ENCODE results near the gene MAN2B2. TPM values are rescaled to one million over a fixed set of nuclear protein-coding genes. Genes with fewer than 3 reads are reported as not detected.
A peak's percentile ranks its signal among the peaks of the same experiment; 100 is the strongest.

Gene MAN2B2
- total and polyA plus RNA-seq, 2 of the 4 experiments (the other 2 are of a cell fraction): 13.4 to 34.1 TPM

DNA sequence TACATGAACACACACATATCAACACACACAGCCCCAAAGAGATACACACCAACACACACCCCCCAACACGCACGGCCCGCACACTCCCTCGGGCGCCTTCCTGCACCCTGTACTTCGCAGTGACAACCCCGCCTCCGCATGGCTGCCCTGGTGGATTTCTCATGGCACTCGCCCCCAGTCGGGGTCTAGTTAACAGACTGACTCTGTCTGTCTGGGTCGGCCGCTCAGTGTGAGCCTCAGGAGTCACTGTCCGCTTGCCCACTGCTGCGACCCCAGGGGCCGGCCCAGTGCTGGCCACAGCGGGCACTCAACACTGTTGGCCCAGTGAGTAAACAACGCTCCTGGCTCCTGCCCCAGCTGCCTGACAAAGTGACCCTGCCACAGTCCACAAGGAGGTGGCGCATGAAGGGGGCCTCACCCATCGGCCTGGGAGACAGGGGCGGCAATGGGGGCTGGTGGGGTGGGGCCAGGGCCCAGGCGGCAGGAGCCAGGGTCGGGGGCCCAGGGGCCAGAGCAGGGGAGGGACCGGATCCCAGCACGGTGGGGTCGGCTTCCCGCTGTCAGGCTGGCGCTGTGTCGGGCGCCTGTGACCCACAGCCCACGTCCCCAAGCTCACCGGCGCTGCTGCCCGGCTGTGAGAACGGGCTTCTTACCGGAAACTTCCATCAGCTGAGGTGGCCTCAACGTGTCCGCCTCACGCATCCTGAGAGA lies 40.2 kb upstream of the MAN2B2 start:
- TF ChIP-seq, protein P1, sequence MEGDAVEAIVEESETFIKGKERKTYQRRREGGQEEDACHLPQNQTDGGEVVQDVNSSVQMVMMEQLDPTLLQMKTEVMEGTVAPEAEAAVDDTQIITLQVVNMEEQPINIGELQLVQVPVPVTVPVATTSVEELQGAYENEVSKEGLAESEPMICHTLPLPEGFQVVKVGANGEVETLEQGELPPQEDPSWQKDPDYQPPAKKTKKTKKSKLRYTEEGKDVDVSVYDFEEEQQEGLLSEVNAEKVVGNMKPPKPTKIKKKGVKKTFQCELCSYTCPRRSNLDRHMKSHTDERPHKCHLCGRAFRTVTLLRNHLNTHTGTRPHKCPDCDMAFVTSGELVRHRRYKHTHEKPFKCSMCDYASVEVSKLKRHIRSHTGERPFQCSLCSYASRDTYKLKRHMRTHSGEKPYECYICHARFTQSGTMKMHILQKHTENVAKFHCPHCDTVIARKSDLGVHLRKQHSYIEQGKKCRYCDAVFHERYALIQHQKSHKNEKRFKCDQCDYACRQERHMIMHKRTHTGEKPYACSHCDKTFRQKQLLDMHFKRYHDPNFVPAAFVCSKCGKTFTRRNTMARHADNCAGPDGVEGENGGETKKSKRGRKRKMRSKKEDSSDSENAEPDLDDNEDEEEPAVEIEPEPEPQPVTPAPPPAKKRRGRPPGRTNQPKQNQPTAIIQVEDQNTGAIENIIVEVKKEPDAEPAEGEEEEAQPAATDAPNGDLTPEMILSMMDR (conservative IDR thresholded peaks at IDR 0.05; ENCODE audit: low read depth, low read length): no peak
- TF ChIP-seq, protein P2, sequence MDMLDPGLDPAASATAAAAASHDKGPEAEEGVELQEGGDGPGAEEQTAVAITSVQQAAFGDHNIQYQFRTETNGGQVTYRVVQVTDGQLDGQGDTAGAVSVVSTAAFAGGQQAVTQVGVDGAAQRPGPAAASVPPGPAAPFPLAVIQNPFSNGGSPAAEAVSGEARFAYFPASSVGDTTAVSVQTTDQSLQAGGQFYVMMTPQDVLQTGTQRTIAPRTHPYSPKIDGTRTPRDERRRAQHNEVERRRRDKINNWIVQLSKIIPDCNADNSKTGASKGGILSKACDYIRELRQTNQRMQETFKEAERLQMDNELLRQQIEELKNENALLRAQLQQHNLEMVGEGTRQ (IDR thresholded peaks at IDR 0.05; ENCODE audit: low read depth, low read length): no peak
- no peak for TF ChIP-seq MAFK (IDR thresholded peaks at IDR 0.05; ENCODE audit: low read depth, low read length)
- no peak for TF ChIP-seq RAD21 (IDR thresholded peaks at IDR 0.05; ENCODE audit: low read length)
- no peak for TF ChIP-seq MXI1 (IDR thresholded peaks at IDR 0.05; ENCODE audit: borderline replicate concordance, low read depth, low read length)
- no peak for TF ChIP-seq MAZ (IDR thresholded peaks at IDR 0.05; ENCODE audit: borderline replicate concordance, low read depth, low read length)
- no peak for TF ChIP-seq CHD1 (IDR thresholded peaks at IDR 0.05; ENCODE audit: low read depth, low read length)
- TF ChIP-seq BHLHE40 (IDR thresholded peaks at IDR 0.05; ENCODE audit: low read depth, low read length): no peak
- no peak for TF ChIP-seq FOS (IDR thresholded peaks at IDR 0.05; ENCODE audit: low read depth, low read length)
- TF ChIP-seq POLR2A (IDR thresholded peaks at IDR 0.05; ENCODE audit: low read depth, low read length): no peak
- TF ChIP-seq, protein P3, sequence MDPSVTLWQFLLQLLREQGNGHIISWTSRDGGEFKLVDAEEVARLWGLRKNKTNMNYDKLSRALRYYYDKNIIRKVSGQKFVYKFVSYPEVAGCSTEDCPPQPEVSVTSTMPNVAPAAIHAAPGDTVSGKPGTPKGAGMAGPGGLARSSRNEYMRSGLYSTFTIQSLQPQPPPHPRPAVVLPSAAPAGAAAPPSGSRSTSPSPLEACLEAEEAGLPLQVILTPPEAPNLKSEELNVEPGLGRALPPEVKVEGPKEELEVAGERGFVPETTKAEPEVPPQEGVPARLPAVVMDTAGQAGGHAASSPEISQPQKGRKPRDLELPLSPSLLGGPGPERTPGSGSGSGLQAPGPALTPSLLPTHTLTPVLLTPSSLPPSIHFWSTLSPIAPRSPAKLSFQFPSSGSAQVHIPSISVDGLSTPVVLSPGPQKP (IDR thresholded peaks at IDR 0.05; ENCODE audit: borderline replicate concordance, low read depth, low read length): no peak
- TF ChIP-seq NFE2L2 (IDR thresholded peaks at IDR 0.05; ENCODE audit: low read depth, low read length): no peak
- no peak for TF ChIP-seq RFX5 (IDR thresholded peaks at IDR 0.05; ENCODE audit: low read depth, low read length)
- no peak for TF ChIP-seq SMC3 (IDR thresholded peaks at IDR 0.05; ENCODE audit: low read depth, low read length)
- no peak for TF ChIP-seq CEBPB (IDR thresholded peaks at IDR 0.05; ENCODE audit: low read depth, low read length)
- TF ChIP-seq RCOR1 (IDR thresholded peaks at IDR 0.05; ENCODE audit: insufficient replicate concordance, low read length): no peak
- Histone ChIP-seq H3K79me1 (ENCODE audit: low read depth in 1 of 2, low read length in 2 of 2) (no peaks in the 10 kb centered on the region), H3K14ac (replicated peaks; ENCODE audit: low read depth, low read length) (no peak overlapping the region), H3K9ac (ENCODE audit: low read depth, low read length) (no peak overlapping the region), H2BK20ac (ENCODE audit: low read depth, low read length) (no peak overlapping the region), H2BK15ac (ENCODE audit: low read depth, low read length) (no peak overlapping the region), H3K9me3 (ENCODE audit: control insufficient read depth, insufficient read depth, low read length) (no peaks in the 10 kb centered on the region), H2BK120ac (ENCODE audit: low read depth, low read length) (no peak overlapping the region), H3K18ac (ENCODE audit: low read depth, low read length) (no peak overlapping the region), H3K56ac (ENCODE audit: extremely low read depth, insufficient read depth, low read length) (no peak overlapping the region), H3K4ac (ENCODE audit: low read depth, low read length) (no peak overlapping the region), H3K27ac (ENCODE audit: insufficient read depth, low read length) (no peak overlapping the region), H3K27me3 (ENCODE audit: control insufficient read depth, insufficient read depth, low read length) (no peaks in the 10 kb centered on the region; the same call in 1 of the 2 replicates), H4K5ac (ENCODE audit: low read depth, low read length) (no peak overlapping the region), H3K4me2 (ENCODE audit: low read depth, low read length) (no peak overlapping the region), H3K4me1 (ENCODE audit: control insufficient read depth, insufficient read depth, low read length) (no peaks in the 10 kb centered on the region), H2BK5ac (ENCODE audit: low read depth, low read length, poor library complexity, severe bottlenecking) (peak overlapping the region; percentile 87), H4K20me1 (ENCODE audit: insufficient read depth, low read length) (no peaks in the 10 kb centered on the region), H2AK5ac (ENCODE audit: low read depth, low read length) (no peak overlapping the region), H4K91ac (ENCODE audit: insufficient read depth, low read depth, low read length) (no peak overlapping the region), H4K8ac (ENCODE audit: low read depth in 2 of 2, low read length in 2 of 2) (no peak overlapping the region), H3K36me3 (ENCODE audit: control insufficient read depth, insufficient read depth, low read length) (no peaks in the 10 kb centered on the region), H2AK9ac (replicated peaks; ENCODE audit: low read depth, low read length, poor library complexity) (no peak overlapping the region), H2AFZ (replicated peaks; ENCODE audit: low read length, poor library complexity) (no peak overlapping the region), H3K4me3 (ENCODE audit: insufficient read depth, low read depth, low read length) (no peak overlapping the region), H3K23ac (ENCODE audit: low read depth, low read length) (no peak overlapping the region), H3K9me1 (ENCODE audit: insufficient read depth, low read length) (no peaks in the 10 kb centered on the region)
- DNase-seq: no peak
- intact Hi-C loops (cut with micrococcal nuclease) (no loop called here), dilution Hi-C loops (cut with HindIII; ENCODE audit: low sequenced_read_pairs, unreplicated experiment) (no loop called here), in situ Hi-C loops (cut with MboI; ENCODE audit: low sequenced_read_pairs) (no loop called here)
- CTCF ChIA-PET: no interaction called here
- POLR2A ChIA-PET (ENCODE audit: unreplicated experiment): no interaction called here
- 88% methylated on average over 23 of the region's 38 CpGs; no CpG with 5 or more reads in 1 of the 2 experiments for WGBS, 2 experiments (ENCODE audit: extremely low coverage in 2 of 2, insufficient read length in 1 of 2)
- ATAC-seq (ENCODE audit: low read depth): no peak
- BruUV-seq (replicated peaks): no TSS peak

Data from IMR-90 (cell line).